Activated T-cell treated with anti-CD3 and anti-CD28 coated beads, Interleukin-2, amount 50 U/mL, for 24 hours (primary cell): ENCODE data around the gene MCTP2.

ENCODE experiments used
- DNase-seq: peaks from one replicate; pipeline ENCODE4 v3.0.0-alpha.2; 2020
- H3K27ac Mint-ChIP-seq: 2 replicates; pipeline ENCODE4 v1.8.0; 2020; ENCODE audit warnings: mild to moderate bottlenecking, mixed read lengths
- H3K27me3 Mint-ChIP-seq: 2 replicates; pipeline ENCODE4 v1.8.0; 2020; ENCODE audit warnings: mixed read lengths
- H3K36me3 Mint-ChIP-seq: 2 replicates; pipeline ENCODE4 v1.8.0; 2020; ENCODE audit warnings: low read depth, mixed read lengths
- H3K4me1 Mint-ChIP-seq: 2 replicates; pipeline ENCODE4 v1.8.0; 2020; ENCODE audit warnings: low read depth, mixed read lengths
- H3K4me3 Mint-ChIP-seq: 2 replicates; pipeline ENCODE4 v1.8.0; 2020; ENCODE audit warnings: mild to moderate bottlenecking, moderate library complexity, mixed read lengths
- H3K9me3 Mint-ChIP-seq: 2 replicates; pipeline ENCODE4 v1.8.0; 2020; ENCODE audit warnings: mixed read lengths

The MCTP2 gene, protein sequence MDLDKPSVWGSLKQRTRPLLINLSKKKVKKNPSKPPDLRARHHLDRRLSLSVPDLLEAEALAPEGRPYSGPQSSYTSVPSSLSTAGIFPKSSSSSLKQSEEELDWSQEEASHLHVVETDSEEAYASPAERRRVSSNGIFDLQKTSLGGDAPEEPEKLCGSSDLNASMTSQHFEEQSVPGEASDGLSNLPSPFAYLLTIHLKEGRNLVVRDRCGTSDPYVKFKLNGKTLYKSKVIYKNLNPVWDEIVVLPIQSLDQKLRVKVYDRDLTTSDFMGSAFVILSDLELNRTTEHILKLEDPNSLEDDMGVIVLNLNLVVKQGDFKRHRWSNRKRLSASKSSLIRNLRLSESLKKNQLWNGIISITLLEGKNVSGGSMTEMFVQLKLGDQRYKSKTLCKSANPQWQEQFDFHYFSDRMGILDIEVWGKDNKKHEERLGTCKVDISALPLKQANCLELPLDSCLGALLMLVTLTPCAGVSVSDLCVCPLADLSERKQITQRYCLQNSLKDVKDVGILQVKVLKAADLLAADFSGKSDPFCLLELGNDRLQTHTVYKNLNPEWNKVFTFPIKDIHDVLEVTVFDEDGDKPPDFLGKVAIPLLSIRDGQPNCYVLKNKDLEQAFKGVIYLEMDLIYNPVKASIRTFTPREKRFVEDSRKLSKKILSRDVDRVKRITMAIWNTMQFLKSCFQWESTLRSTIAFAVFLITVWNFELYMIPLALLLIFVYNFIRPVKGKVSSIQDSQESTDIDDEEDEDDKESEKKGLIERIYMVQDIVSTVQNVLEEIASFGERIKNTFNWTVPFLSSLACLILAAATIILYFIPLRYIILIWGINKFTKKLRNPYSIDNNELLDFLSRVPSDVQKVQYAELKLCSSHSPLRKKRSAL

DNA sequence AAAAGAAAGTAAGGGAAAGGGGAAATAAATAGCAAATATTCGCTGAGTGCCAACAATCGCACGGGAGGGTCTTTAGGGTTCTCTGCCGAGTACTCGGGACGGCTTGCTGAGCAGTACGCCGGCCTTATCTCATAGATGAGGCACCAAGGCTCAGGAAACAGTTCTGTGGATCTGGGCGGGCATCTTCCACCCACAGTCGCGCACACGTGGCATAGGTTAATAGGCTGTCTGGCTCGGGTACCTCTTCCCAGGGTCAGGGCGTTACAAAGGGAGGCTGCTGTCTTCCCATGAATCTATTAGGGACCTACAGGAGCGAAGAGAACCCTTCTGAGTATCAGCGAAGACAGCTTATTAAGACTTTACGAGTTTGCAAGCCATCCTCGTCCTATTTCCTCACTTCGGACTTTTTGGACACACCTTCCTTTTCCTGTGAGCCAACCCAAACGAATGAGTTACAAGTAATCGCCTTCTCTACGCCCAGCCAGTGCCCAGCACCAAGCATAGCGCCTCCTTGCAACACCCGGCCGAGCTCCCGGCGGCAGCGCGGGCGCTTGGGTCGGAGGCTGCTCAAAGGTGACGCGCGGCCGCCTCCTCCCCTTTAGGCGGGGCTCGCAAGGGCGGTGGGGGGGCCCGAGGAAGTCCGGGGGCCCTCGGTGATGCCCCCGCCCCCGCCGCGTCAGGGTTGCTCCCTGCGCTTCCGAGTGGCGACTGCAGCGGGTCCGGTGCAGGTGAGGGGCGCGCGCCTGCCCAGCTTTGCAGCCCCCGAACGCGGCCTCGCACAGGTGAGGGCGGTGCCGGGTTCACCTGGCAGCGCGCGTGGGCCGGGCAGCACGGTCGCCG lies at the start of gene MCTP2:
MCTP2 (plus strand) TSS at position 679 of the 840 bp plus-strand sequence. CDS start 66,705 bp downstream, outside the sequence.
- Mint-ChIP-seq H3K9me3 (no peaks in the 10 kb centered on the region), H3K27ac (peak within 1 kb of the TSS; percentile 93), H3K36me3 (peaks cover 28% of the 10 kb centered on the region), H3K4me3 (peak within 1 kb of the TSS; percentile 80), H3K27me3 (peaks cover 3% of the 10 kb centered on the region), H3K4me1 (peaks cover 79% of the 10 kb centered on the region)
- peak; percentile 86 for DNase-seq

DNA sequence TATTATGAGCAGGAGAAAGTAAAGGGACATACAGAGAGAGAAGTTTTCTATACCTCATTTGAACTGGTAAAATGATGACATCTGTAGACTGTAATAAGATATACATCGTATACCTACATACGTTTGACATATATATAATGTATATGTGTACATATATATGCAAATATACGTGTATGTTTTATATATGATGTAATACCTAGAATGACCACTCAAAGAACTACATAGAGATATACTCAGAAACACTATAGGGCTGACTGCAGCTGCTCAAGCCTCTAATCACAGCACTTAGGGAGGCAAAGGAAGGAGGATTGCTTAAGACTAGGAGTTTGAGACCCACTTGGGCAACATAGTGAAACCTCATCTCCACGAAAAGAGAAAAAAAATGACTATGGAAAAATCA lies 48.5 kb upstream of the MCTP2 start:
- Mint-ChIP-seq H3K4me3 (no peak overlapping the region), H3K36me3 (no peaks in the 10 kb centered on the region), H3K27ac (no peak overlapping the region), H3K4me1 (peaks cover under 1% of the 10 kb centered on the region), H3K9me3 (no peaks in the 10 kb centered on the region), H3K27me3 (peaks cover 13% of the 10 kb centered on the region)
- no peak for DNase-seq

DNA sequence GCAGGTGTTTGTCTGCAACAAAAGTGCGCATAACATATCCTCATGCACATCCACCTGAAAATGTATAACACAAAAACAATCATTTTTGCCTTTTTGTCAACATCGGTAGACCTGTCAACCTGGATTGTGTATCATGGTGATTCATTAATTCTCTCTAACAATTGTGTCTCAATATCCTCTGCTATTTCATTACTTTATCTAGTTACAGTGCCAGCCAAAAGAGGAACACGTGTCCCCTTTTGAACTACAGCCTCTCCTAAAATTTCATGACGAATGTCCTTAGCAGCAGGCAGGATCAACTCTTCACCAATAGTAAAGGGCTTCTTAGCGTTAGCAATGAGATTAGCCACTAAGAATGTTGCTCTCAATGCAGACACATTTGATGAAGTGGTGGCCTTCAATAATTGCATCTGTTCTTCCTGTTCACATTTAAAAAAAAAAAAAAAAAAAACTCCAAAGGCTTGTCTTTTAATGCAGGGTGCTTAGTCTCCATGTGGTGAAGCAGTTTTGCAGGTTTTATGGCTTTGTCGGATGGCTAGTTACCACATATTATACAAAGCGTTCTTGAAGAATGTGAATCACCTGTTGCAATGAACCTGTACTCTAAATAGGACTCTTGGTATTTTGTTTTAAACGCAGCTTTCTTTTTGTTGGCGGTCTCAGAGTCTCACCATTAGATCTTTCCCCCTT lies 45.7 kb upstream of the MCTP2 start:
- Mint-ChIP-seq H3K4me3 (no peak overlapping the region), H3K27ac (no peak overlapping the region), H3K4me1 (no peaks in the 10 kb centered on the region), H3K27me3 (peaks cover 13% of the 10 kb centered on the region), H3K9me3 (no peaks in the 10 kb centered on the region), H3K36me3 (no peaks in the 10 kb centered on the region)
- DNase-seq: no peak

DNA sequence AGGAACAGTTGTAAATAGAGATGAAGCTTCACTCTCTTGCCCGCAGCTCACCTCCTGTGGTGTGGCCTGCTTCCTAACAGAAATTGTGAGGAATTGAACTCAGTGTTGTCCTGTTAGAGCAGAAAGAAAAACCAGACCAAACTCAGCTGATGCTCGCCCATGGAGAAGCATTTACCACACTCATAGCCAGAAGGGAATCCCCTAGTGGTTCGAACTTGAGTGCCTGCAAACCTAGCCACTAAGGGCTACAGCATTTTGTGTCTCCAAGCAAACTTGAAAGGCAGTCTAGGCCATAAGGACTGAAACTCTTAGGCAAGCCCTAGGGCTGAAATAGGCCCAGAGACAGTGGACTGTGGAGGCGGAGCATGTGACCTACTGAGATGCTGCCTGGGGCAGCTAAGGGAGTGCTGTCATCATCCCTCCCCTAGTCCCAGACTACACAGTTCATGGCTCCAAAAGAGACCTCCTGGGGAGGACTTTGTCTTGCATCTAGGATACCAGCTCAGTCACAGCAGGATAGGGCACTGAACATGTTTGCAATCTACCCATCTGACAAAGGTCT lies 44.5 kb upstream of the MCTP2 start:
- no peak for DNase-seq
- no peaks in the 10 kb centered on the region for H3K36me3 Mint-ChIP-seq
- no peaks in the 10 kb centered on the region for H3K9me3 Mint-ChIP-seq
- H3K4me3 Mint-ChIP-seq: no peak overlapping the region
- H3K27me3 Mint-ChIP-seq: peaks cover 9% of the 10 kb centered on the region
- H3K27ac Mint-ChIP-seq: no peak overlapping the region
- H3K4me1 Mint-ChIP-seq: peaks cover 2% of the 10 kb centered on the region

DNA sequence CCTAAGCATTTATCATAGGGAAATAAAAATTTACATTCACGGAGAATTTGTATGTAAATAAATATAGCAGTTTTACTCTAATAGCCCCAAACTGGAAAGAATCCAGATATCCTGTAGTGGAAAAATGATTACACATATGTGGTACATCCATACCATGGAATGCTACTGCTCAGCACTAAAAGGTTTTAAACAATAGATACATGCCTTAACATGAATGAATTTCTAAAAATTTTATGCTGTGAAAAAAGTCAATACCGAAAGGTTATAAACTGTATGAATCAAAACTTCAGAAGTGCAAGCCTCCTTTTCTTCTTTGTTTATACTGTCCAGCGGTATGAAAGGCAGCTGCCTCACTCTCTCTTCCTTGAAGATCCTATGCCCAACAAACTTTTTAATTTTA lies 37.5 kb upstream of the MCTP2 start:
- Mint-ChIP-seq H3K4me3 (no peak overlapping the region), H3K9me3 (no peaks in the 10 kb centered on the region), H3K27me3 (no peaks in the 10 kb centered on the region), H3K27ac (no peak overlapping the region), H3K36me3 (no peaks in the 10 kb centered on the region), H3K4me1 (peaks cover 2% of the 10 kb centered on the region)
- DNase-seq: no peak

DNA sequence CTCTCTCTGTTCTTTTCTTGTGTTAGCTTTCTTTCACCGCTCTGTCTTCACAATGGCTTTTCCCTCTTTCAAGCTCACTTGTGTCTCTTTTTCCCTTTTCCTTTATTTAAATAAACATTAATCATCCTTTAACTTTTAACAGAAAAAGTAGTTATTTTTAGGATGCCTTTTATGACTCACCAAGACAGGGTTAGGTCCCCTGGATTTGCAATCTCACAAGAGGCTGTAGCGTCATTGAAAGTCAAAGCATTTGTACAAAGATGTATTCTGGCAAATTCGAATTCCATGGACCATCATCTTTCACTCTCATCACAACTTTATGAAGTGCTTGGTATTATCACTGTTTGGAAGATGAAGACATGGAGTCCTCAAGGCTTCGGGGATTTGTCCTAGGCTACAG lies 34.8 kb upstream of the MCTP2 start:
- peaks cover 4% of the 10 kb centered on the region for H3K27me3 Mint-ChIP-seq
- no peaks in the 10 kb centered on the region for H3K9me3 Mint-ChIP-seq
- H3K4me3 Mint-ChIP-seq: no peak overlapping the region
- no peaks in the 10 kb centered on the region for H3K4me1 Mint-ChIP-seq
- no peaks in the 10 kb centered on the region for H3K36me3 Mint-ChIP-seq
- H3K27ac Mint-ChIP-seq: no peak overlapping the region
- no peak for DNase-seq

DNA sequence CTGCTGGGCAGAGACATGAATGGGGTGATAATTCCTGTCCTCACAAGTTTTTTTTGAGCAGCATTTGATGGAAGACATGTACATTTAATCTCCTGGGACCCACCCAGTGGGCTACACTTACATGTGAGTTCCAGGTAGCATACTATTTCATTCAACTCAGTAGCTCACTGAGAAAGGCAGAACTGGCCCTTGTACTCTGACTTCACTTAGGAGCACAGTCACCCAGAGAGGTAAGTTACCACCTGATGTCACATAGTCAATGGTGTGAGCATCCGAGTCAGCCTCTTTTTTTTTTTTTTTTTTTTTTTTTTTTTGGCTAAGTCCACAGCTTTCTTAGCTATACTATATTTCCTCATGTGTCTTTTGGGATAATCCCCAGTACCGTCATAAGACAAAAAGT lies 32.7 kb upstream of the MCTP2 start:
- H3K9me3 Mint-ChIP-seq: no peaks in the 10 kb centered on the region
- H3K4me3 Mint-ChIP-seq: no peak overlapping the region
- no peak overlapping the region for H3K27ac Mint-ChIP-seq
- no peaks in the 10 kb centered on the region for H3K4me1 Mint-ChIP-seq
- no peaks in the 10 kb centered on the region for H3K36me3 Mint-ChIP-seq
- no peak for DNase-seq
- H3K27me3 Mint-ChIP-seq: peaks cover 8% of the 10 kb centered on the region

DNA sequence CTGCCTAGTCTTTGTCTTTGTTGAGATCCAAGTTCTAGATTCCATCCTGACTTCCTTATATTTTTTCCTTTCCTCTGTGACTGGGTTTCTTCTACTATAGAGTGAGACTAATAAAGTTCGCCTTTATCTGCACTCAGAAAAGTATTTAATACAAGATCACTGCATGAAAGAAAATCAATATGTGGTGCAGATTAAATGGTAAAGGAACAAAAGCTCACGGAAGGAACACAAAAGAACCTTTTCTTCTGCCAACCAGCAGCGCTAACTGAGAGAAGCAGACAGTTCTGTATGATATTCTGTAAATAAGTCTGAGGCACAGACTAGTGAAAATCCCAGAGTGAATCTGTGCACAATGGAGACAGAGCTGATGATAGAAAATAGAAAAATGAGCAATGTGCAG lies 31.6 kb upstream of the MCTP2 start:
- Mint-ChIP-seq H3K27me3 (peaks cover 10% of the 10 kb centered on the region), H3K27ac (no peak overlapping the region), H3K4me3 (no peak overlapping the region), H3K4me1 (no peaks in the 10 kb centered on the region), H3K36me3 (no peaks in the 10 kb centered on the region), H3K9me3 (no peaks in the 10 kb centered on the region)
- no peak for DNase-seq

DNA sequence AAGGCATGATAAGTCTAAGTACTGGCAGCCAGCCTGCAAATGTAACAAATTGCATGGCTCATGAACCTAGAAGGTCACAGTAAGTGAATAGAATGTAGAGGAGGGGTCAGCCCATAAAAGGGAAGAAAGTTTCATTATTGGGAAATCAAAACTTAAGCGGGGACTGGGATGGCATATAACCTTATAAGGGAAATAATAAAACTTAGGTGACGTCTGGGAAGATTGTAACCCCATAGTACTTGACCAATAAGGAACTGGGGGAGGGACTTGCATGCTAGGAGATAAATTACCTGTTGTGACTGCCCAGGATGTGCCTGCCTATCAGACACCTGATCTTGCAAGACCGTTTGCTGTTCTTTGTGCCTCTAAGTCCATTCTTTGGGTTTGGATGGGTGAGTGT lies 28.1 kb upstream of the MCTP2 start:
- Mint-ChIP-seq H3K4me3 (no peak overlapping the region), H3K27me3 (peaks cover 12% of the 10 kb centered on the region), H3K27ac (no peak overlapping the region), H3K4me1 (peaks cover 21% of the 10 kb centered on the region), H3K36me3 (no peaks in the 10 kb centered on the region), H3K9me3 (no peaks in the 10 kb centered on the region)
- no peak for DNase-seq

DNA sequence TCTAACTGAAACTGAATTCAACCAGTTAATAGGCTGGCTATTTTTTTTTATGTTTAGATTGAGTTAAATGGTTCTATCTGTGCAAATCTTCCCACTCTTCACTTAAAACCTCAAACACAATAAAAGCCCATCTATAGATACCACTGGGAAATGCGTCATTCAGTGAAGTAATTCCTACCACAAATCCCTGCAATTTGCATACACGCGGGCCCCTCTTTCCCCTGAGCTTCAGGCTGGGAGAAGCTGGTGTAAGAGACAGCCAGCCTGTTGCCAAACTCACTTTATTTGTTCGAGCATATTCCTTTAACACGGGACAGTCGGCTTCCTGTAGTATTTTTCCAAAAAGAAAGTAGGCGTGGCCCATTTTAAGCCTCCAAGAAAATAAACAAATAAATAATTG lies 26.0 kb upstream of the MCTP2 start:
- H3K36me3 Mint-ChIP-seq: no peaks in the 10 kb centered on the region
- peaks cover 21% of the 10 kb centered on the region for H3K27me3 Mint-ChIP-seq
- peak overlapping the region; percentile 27 for H3K4me3 Mint-ChIP-seq
- peaks cover 21% of the 10 kb centered on the region for H3K4me1 Mint-ChIP-seq
- peak overlapping the region; percentile 91 for H3K27ac Mint-ChIP-seq
- no peaks in the 10 kb centered on the region for H3K9me3 Mint-ChIP-seq
- no peak for DNase-seq

DNA sequence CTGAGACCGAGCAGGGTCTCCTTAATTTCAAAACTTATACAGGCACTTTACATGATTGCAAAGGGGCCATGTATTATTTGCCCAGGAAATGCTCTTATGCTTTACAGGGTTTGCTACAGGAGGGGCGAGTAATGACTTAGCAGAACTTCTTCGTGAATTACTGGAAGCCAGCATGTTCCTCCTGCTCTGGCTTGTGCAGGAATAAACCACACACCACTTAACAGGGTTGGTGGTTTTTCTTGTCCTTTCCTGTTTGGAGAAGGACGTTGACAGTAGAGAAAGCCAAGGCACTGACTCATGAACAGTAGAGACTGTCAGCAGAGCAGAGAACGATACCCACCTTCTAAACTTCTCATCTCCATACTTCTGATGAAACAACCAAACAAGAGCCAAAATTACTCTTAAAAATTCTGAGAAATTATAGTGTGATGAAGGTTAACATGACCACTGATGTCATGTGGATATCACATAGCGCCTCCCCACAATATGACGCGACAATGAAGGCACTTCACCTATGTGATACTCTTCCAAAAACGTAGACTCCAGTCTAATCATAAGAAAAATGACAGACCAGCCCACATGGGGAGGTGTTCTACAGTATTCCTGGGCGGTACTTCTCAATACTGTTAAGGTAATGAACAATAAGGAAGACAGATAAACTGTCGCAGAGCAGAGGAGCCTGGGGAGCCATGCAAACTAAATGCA lies 24.7 kb upstream of the MCTP2 start:
- Mint-ChIP-seq H3K27ac (peak overlapping the region; percentile 91), H3K4me3 (peak overlapping the region; percentile 54), H3K27me3 (peaks cover 26% of the 10 kb centered on the region), H3K36me3 (no peaks in the 10 kb centered on the region), H3K4me1 (peaks cover 21% of the 10 kb centered on the region), H3K9me3 (no peaks in the 10 kb centered on the region)
- DNase-seq: peak; percentile 32

DNA sequence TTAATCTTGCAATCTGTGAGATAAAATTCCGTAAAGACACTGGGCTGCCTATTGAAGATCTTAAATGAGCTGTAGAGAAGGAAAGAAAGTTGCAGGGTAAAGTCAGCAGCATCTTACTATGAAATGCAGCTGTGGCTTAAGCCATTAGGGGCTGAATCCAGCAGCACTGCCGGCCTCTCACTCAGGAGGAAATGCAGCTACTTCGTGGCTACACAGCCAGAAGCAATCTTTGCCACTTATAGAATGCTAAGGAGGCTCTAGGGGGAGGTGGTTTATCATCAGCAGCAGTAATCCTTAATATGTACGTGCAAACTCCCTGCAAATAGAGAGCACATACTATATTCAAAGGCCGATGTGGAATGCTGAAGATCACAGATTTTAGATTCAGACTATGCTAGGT lies 19.1 kb upstream of the MCTP2 start:
- no peak for DNase-seq
- Mint-ChIP-seq H3K4me3 (no peak overlapping the region), H3K9me3 (no peaks in the 10 kb centered on the region), H3K27ac (no peak overlapping the region), H3K36me3 (no peaks in the 10 kb centered on the region), H3K4me1 (peaks cover 2% of the 10 kb centered on the region), H3K27me3 (peaks cover 62% of the 10 kb centered on the region)

DNA sequence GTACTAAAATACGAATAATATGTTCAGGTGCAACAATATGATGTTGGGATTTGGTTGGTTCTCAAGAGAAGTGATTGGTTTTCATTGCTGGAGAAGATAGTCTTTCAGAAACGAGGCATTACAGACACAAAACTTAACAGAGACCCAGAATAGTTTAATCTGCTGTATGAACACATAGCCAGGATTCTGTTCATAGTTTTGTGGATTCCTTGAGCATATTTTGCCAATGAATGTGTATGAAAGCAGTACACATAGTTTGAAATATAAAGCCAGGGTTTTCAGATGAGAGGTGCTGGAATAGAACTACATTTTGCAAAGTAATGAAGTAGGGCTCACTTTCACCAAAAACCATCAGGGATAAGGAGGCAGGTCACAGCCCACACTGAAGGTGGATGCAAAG lies 5.7 kb upstream of the MCTP2 start:
- DNase-seq: no peak
- H3K36me3 Mint-ChIP-seq: no peaks in the 10 kb centered on the region
- peaks cover 6% of the 10 kb centered on the region for H3K27me3 Mint-ChIP-seq
- H3K9me3 Mint-ChIP-seq: peaks cover 3% of the 10 kb centered on the region
- H3K4me1 Mint-ChIP-seq: peaks cover 37% of the 10 kb centered on the region
- H3K4me3 Mint-ChIP-seq: no peak overlapping the region
- no peak overlapping the region for H3K27ac Mint-ChIP-seq
